ENCODE measurements around the gene SIGLEC6.

The SIGLEC6 gene

GRCh38 chr19:51472607-51473006 lies 58.9 kb downstream of the SIGLEC6 start:
- H3K79me2 ChIP-seq, result no peaks in the 10 kb centered on the region
- no peak overlapping the region for H3K4me3 ChIP-seq (ENCODE audit: low read depth, low read length)
- no peaks in the 10 kb centered on the region for H3K36me3 ChIP-seq (ENCODE audit: control insufficient read depth, insufficient read depth, low read length)
- H3K27me3 ChIP-seq (ENCODE audit: control insufficient read depth, insufficient read depth, low read length), result no peaks in the 10 kb centered on the region
- TF ChIP-seq CTCF (IDR thresholded peaks at IDR 0.05), result no peak
- H3K4me2 ChIP-seq (ENCODE audit: low read length), result no peak overlapping the region
- H3K4me1 ChIP-seq, result no peaks in the 10 kb centered on the region
- no peak overlapping the region for H2AFZ ChIP-seq
- H3K27ac ChIP-seq, result no peak overlapping the region
- no peak overlapping the region for H3K9ac ChIP-seq
- H3K9me3 ChIP-seq (ENCODE audit: control insufficient read depth, low read length), result no peaks in the 10 kb centered on the region

- Histone ChIP-seq H3K4me1 (no peaks in the 10 kb centered on the region), H3K36me3 (ENCODE audit: control insufficient read depth, insufficient read depth, low read length) (no peaks in the 10 kb centered on the region), H3K27me3 (ENCODE audit: control insufficient read depth, insufficient read depth, low read length) (no peaks in the 10 kb centered on the region), H3K4me2 (ENCODE audit: low read length) (no peak overlapping the region), H3K27ac (no peak overlapping the region), H3K9me3 (ENCODE audit: control insufficient read depth, low read length) (no peaks in the 10 kb centered on the region), H2AFZ (no peak overlapping the region), H3K9ac (no peak overlapping the region), H3K4me3 (ENCODE audit: low read depth, low read length) (no peak overlapping the region), H3K79me2 (no peaks in the 10 kb centered on the region)
- TF ChIP-seq CTCF (IDR thresholded peaks at IDR 0.05), result no peak
Measured at GRCh38 chr19:51471527-51471926, 59.9 kb downstream of the SIGLEC6 start.

- Histone ChIP-seq H3K9me3 (ENCODE audit: control insufficient read depth, low read length) (no peaks in the 10 kb centered on the region), H2AFZ (no peak overlapping the region), H3K36me3 (ENCODE audit: control insufficient read depth, insufficient read depth, low read length) (no peaks in the 10 kb centered on the region), H3K79me2 (no peaks in the 10 kb centered on the region), H3K9ac (no peak overlapping the region), H3K4me3 (ENCODE audit: low read depth, low read length) (no peak overlapping the region), H3K27me3 (ENCODE audit: control insufficient read depth, insufficient read depth, low read length) (no peaks in the 10 kb centered on the region), H3K4me1 (no peaks in the 10 kb centered on the region), H3K27ac (no peak overlapping the region), H3K4me2 (ENCODE audit: low read length) (no peak overlapping the region)
- no peak for TF ChIP-seq CTCF (IDR thresholded peaks at IDR 0.05)
Measured at GRCh38 chr19:51470966-51471365, 60.5 kb downstream of the SIGLEC6 start.

GRCh38 chr19:51469629-51470028 lies 61.8 kb downstream of the SIGLEC6 start:
- Histone ChIP-seq H3K27me3 (ENCODE audit: control insufficient read depth, insufficient read depth, low read length) (no peaks in the 10 kb centered on the region), H3K36me3 (ENCODE audit: control insufficient read depth, insufficient read depth, low read length) (no peaks in the 10 kb centered on the region), H3K4me2 (ENCODE audit: low read length) (no peak overlapping the region), H3K4me1 (no peaks in the 10 kb centered on the region), H3K9ac (no peak overlapping the region), H3K4me3 (ENCODE audit: low read depth, low read length) (no peak overlapping the region), H3K27ac (no peak overlapping the region), H3K79me2 (no peaks in the 10 kb centered on the region), H3K9me3 (ENCODE audit: control insufficient read depth, low read length) (no peaks in the 10 kb centered on the region), H2AFZ (no peak overlapping the region)
- no peak for TF ChIP-seq CTCF (IDR thresholded peaks at IDR 0.05)

GRCh38 chr19:51469162-51469561 lies 62.3 kb downstream of the SIGLEC6 start:
- Histone ChIP-seq H2AFZ (no peak overlapping the region), H3K27ac (no peak overlapping the region), H3K27me3 (ENCODE audit: control insufficient read depth, insufficient read depth, low read length) (no peaks in the 10 kb centered on the region), H3K79me2 (no peaks in the 10 kb centered on the region), H3K9me3 (ENCODE audit: control insufficient read depth, low read length) (no peaks in the 10 kb centered on the region), H3K4me1 (no peaks in the 10 kb centered on the region), H3K9ac (no peak overlapping the region), H3K4me3 (ENCODE audit: low read depth, low read length) (no peak overlapping the region), H3K36me3 (ENCODE audit: control insufficient read depth, insufficient read depth, low read length) (no peaks in the 10 kb centered on the region), H3K4me2 (ENCODE audit: low read length) (no peak overlapping the region)
- no peak for TF ChIP-seq CTCF (IDR thresholded peaks at IDR 0.05)
